ENCODE results near the gene CCDC9. TPM values are rescaled to one million over a fixed set of nuclear protein-coding genes. Genes with fewer than 3 reads are reported as not detected.

Gene CCDC9
- total and polyA plus RNA-seq, 2 of the 13 experiments (the other 11 are each of a cell fraction or from before 2014, with no cell fraction given), result 2.9 to 6.3 TPM

- TF ChIP-seq CHD4 (IDR thresholded peaks at IDR 0.05; ENCODE audit: borderline replicate concordance, low read length), result no peak
- TF ChIP-seq ZNF275 (CRISPR knock-in tag; IDR thresholded peaks at IDR 0.05; ENCODE audit: borderline replicate concordance), result peak; percentile 84
- peak; percentile 66 for TF ChIP-seq ZBTB7A (CRISPR knock-in tag; IDR thresholded peaks at IDR 0.05)
- TF ChIP-seq SRF (IDR thresholded peaks at IDR 0.05; ENCODE audit: low read depth, low read length), result no peak
- TF ChIP-seq ZNF280B (CRISPR knock-in tag; IDR thresholded peaks at IDR 0.05; ENCODE audit: borderline replicate concordance), result peak; percentile 47; the same call in 1 of the 2 replicates
- TF ChIP-seq ISX (CRISPR knock-in tag; conservative IDR thresholded peaks at IDR 0.05), result no peak
- no peak for TF ChIP-seq KMT2A (CRISPR knock-in tag; IDR thresholded peaks at IDR 0.05)
- peak; percentile 88 for TF ChIP-seq RBFOX2 (IDR thresholded peaks at IDR 0.05; ENCODE audit: low read depth, low read length)
- peak; percentile 60 for TF ChIP-seq GMEB1 (CRISPR knock-in tag; IDR thresholded peaks at IDR 0.05; ENCODE audit: borderline replicate concordance)
- TF ChIP-seq HMG20B (CRISPR knock-in tag; conservative IDR thresholded peaks at IDR 0.05), result no peak
- TF ChIP-seq MTF2 (CRISPR knock-in tag; IDR thresholded peaks at IDR 0.05; ENCODE audit: borderline replicate concordance), result 0 out of 2 replicates have a peak, but pooled peaks have one; percentile 33
- 0 out of 2 replicates have a peak, but pooled peaks have one; percentile 30 for TF ChIP-seq ZNF503 (CRISPR knock-in tag; IDR thresholded peaks at IDR 0.05)
- peak; percentile 66 for TF ChIP-seq ZNF552 (CRISPR knock-in tag; IDR thresholded peaks at IDR 0.05; ENCODE audit: borderline replicate concordance)
- no peak for TF ChIP-seq ZBTB49 (CRISPR knock-in tag; IDR thresholded peaks at IDR 0.05; ENCODE audit: borderline replicate concordance)
- no peak for TF ChIP-seq ZNF570 (CRISPR knock-in tag; IDR thresholded peaks at IDR 0.05; ENCODE audit: borderline replicate concordance)
- TF ChIP-seq ZFYVE20 (CRISPR knock-in tag; IDR thresholded peaks at IDR 0.05; ENCODE audit: borderline replicate concordance, low read depth), result no peak
- no peak for TF ChIP-seq ZNF335 (CRISPR knock-in tag; IDR thresholded peaks at IDR 0.05)
- TF ChIP-seq ZNF362 (CRISPR knock-in tag; IDR thresholded peaks at IDR 0.05; ENCODE audit: borderline replicate concordance), result no peak
These were observed 24.9 kb upstream of the CCDC9 start (continued) for GRCh38 chr19:47231215-47232054.
